NOMO-1 treated with dmso at 0.1 percent for 144 hours (cell line): ENCODE data around the gene PRDM13.

Experiments used
- DNase-seq: peaks from one replicate; lab custom pipeline; 2025; ENCODE audit not compliant: unreplicated experiment; lab: John Stamatoyannopoulos, UW

PRDM13 gene

DNA sequence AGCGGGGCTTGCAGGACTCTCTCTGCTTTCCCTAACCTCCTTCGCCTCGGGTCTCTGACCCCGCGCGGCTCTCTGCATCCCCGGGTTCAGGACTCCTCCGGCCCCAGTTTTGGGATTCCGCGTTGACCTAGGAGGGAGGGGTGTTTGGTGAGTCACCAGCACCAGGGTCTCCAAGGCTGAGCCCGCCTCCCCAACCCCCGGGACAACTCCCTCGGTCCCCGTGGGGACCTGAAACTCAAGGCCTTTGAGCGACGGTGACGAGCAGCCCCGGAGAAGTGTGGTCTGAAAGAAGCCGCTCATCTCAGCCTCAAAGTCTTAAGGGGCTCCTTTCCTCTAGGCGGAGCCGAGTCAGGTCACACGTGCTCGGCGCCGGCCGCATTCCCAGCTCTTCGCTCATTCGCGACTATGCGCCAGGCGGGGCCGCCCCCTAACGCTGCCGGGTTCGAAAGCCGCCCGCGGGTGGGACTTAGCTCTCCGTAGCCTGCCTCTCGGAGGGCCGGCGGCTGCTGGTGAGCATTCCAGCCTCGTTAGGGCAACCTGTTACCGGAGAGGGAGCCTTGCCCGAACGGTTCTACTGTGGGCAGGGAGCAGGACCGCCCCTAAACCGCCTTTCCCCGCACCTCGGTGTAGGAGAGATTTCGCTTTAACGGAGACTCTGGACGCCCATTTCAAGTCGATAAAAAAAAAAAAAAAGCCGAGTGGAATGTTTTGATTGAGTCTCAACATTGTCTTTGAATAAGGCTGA is 3.0 kb upstream of the PRDM13 start:
- DNase-seq = no peak

DNA sequence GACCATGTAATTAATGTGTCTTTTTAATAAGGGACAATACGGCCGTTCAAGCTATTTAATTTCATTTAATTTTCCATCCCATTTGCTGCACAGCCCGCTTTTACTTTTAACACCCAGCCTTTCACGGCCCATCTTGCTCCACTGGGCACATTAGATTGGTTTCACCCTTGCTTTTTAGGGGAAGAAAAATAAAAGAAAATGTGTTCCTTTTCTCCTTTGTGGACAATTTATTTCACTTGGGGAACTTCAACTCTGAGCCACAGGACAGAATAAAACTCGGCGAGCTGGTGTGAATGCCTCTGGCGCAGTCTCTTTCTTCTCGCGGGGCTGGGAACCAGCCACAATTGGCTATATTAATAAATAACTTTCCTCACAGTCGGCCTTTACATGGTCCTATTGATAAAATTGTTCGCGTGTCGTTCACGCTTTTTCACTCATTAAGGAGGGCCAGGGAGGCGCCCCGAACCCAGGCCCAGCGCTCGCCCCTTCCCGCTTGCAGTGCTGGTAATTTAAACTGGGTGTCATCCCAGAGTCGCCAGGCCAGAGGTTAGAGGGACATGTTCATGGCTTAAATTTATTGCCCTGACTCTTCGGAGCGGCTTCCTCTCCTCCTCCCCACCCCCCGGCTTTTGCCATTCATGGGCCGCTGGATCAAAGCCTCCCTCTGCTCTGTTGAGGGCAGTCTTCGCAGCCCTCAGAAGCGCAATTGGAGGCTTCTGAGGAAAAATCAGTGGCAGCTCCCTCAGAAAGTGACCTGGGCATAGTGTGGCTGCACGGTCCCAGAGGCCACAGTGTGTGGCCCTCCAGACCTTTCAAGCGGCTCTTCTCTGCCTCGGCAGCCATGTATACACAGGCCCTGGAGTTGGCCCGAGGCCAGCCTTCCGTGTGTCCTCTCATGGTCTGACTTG is 2.2 kb upstream of the PRDM13 start:
- no peak for DNase-seq

DNA sequence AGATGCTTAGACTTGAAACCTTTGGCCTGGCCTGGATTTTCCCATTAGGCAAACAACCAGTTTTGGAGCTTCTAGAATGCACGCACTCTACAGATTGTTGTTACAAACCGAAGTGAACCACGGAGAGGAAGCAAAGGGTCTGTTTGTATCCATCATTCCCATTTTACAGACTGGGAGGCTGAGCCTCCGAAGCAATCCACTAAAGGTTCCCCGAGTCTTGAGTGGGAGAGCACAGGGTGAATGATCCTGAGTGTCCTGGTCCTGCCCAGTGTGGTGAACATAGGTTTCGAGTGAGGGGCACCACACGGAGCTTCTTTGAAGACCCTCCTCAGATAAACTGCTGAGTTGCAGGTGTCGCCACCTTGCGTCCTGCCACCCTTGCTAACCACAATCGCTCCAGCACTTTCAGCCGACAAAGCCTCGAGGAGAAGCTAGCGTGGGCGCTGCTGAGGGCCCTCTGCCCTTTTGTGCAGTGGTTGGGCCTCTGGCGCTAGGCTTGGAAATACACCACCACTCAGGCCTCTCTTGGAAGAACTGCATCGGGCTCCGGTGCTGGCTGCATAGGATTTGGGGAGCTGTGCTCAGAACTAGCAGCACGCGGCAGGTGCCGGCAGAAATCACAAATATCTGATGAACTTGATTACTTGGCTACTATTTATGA is 1.4 kb upstream of the PRDM13 start:
- no peak for DNase-seq

- DNase-seq = no peak
Measured at GRCh38 chr6:99605911-99606655, 550 bp upstream of the PRDM13 start.

- DNase-seq = no peak
Measured at GRCh38 chr6:99607416-99608036, 893 bp downstream of the PRDM13 start.

DNA sequence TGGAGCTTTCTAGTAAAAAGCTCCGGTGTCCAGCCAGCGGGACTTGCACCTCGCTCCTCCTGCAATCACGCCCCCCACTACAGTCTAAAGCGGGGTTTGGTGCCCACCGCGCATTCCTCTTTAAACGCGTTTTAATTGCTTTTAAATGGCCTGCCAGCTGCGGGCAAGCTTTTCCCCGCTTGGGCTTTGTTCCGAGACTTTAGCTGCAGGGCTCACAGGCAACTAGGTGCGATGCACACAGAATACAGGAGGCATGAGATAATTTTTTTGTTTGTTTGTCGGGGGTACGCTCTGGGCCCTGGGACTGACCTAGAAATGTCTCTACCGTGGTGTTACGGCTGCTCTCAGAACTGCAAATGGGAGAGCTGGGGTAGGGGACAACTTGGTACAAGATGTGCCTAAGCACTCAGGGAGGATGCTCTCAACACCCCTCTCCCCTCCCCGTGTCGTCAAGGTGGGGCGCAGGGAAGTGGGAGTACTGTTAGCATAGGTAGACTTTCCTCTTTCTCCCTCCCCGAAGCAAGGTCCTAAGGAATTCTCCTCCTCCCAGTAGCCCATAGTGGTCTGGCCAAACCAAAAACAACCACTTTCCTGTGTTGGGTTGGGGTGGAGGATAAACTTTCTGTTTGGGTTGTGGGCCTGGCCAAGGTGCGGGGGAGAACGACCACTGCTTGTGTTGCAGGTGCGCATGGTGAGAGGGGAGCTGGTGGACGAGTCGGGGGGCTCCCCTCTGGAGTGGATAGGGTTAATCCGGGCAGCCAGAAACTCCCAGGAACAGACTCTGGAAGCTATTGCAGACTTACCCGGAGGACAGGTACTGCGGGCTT is 1.6 kb downstream of the PRDM13 start:
- DNase-seq = no peak

DNA sequence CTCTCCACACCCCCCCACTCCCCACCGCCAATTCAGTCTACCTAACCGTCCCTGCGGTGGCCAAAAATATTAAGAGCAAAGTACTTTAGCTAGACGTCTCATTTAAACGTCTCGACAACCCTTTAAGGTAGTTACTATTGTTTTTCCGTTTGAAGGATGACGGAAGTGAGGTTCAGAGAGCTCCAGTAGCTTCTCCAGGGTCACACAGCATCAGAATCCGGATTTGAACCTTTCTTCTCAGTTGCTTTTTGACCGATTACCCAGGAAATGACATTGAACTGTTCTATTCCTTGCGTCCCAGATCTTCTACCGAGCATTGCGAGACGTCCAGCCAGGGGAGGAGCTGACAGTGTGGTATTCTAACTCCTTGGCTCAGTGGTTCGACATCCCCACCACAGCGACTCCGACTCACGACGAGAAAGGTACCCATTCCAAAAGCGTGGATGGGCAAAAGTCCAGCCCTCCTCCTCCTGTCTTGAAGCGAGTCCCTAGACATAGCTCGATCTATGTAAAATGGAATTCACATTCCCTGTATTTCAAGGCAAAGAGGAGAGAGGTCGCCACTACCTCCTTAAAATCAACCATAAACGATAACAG is 2.4 kb downstream of the PRDM13 start:
- no peak for DNase-seq

DNA sequence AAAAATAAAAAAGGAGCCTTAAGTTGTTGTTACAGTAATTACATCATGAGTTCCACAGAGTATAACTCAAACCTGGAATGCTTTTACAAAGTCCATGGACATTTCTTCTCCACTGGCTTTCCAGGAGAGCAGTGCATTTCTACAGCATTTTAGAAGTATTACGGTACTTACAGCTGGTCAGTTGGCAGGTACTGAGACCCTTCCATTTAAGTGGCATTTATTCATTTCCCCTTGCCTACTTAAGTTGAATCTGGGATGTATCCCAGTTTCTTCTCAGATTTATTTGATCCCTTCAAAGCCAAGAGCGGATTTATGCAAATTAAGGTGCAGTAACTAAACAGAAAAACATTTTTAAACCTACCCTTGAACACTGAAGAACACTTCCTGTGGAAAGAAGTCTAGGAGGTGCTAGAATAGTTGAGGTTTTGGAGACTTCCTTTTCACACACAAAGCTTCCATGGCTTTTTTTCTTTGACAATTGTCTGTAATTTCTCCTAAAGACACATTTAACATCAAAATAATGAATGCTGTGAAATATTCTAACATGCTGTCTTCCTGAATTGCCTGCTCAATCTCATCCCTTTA is 3.4 kb downstream of the PRDM13 start:
- no peak for DNase-seq

DNA sequence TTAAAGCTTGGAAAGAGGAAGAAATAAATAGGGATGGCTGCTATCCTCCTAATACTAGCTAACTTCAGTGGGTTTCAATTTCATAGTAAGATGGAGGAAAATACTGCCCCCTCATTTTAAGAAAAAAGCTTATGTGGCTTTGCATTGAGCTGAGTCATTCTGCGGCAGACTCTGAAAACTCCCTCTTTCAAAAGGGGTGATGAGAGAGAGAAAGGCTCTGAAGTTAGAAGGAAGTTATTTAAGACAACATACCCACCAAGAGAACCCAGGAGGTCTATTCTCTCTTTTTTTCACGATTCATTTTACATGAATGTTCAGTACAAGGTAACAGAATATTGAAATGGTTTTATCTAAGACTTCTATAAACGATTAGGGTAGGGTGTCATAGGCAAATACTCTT is 4.5 kb downstream of the PRDM13 start:
- DNase-seq = peak; percentile 19

- DNase-seq = no peak
Measured at GRCh38 chr6:99612551-99613408, 6.1 kb downstream of the PRDM13 start.

DNA sequence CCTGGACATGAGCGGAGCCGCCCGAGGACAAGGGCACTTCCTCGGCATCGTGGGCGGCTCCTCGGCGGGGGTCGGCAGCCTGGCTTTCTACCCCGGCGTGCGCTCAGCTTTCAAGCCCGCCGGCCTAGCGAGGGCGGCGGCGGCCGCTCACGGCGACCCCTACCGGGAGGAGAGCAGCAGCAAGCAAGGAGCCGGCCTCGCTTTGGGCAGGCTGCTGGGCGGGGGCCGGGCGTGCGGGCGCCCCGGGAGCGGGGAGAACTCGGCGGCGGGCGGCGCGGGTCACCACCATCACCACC is 6.7 kb downstream of the PRDM13 start:
- DNase-seq = no peak

DNA sequence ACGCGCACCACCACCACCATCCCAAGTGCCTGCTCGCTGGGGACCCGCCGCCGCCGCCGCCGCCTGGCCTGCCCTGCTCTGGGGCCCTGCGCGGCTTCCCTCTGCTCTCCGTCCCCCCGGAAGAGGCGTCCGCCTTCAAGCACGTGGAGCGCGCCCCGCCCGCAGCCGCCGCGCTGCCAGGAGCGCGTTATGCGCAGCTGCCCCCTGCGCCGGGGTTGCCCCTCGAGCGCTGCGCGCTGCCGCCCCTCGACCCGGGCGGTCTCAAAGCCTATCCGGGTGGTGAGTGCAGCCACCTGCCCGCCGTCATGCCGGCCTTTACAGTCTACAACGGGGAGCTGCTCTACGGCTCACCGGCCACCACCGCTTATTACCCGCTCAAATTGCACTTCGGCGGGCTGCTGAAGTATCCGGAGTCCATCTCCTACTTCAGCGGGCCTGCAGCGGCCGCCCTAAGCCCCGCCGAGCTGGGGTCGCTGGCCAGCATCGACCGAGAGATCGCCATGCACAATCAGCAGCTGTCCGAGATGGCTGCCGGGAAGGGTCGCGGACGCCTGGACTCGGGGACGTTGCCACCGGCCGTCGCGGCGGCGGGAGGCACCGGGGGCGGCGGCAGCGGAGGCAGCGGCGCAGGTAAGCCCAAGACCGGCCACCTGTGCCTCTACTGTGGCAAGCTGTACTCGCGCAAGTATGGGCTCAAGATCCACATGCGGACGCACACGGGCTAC is 7.2 kb downstream of the PRDM13 start:
- DNase-seq = no peak

- DNase-seq = no peak
Measured at GRCh38 chr6:99614430-99615186, 8.0 kb downstream of the PRDM13 start.

DNA sequence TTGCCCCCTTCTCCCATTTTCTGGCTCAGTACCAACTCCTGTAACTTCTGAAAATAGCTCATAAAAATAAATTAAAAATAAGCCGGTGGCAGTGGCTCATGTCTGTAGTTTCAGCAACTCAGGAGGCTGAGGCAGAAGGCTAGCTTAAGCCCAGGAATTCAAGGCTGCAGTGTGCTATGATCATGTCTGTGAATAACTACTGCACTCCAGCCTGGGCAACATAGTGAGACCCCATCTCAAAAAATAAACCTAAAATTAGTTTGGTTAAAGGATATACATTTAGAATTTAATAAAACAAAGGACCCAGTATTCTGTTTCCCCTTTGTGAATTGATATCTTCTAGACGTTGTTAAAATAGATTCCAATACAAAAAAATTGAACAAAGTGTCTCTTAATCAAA is 10.5 kb downstream of the PRDM13 start:
- no peak for DNase-seq

DNA sequence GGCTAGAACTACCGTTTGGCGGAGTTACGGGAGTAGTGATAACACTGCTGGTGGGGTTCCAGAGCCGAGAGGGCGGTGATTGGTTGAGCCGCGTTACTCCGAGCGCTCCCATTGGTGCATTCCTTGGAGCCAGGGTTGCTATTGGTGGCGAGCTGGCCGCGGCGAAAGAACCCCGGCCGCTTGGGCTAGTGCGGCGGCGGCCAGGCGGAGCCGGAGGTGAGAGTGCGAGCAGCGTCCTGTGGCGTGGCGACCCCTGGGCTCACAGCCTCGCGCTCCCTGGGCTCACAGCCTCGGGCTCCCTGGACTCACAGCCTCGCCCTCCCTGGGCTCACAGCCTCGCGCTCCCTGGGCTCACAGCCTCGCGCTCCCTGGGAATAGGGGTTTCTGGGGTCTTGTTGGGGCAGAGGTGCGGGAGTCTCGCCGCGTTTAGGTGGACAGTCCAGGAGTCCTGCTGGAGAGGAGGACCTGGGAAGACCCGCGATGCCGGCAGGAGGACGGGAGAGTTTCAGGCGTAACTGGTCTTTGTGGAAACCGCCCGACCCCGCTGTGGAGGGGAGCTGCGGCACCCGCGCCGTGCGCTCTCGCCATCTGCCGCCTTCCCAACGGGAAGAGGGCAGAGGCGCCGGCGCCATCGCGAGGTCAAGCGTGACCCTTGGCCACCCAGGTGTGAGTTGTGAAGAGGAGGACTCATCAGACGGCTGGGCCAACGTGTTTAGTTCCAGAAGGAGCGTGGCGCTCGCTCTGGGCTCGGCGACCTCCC is 12.2 kb downstream of the PRDM13 start:
- no peak for DNase-seq

DNA sequence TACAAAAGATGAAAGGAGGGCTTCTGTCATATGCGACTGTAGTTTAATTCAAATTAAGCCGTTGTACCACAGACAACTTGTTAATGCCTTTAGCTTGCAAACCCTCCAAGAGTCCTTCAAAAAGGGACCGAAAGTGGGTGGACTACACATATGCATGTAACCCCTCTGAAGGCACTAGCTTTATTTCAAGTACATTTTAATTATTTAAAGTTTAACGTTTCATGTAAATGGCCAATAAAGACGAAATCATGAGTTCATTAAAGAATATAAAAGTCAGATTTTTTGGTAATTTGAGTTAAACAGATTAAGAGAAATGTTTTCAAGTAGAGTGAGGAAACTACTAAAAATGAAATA is 12.8 kb downstream of the PRDM13 start:
- DNase-seq = no peak
